Measurements from ENCODE around the gene RUNDC3A.

DNA sequence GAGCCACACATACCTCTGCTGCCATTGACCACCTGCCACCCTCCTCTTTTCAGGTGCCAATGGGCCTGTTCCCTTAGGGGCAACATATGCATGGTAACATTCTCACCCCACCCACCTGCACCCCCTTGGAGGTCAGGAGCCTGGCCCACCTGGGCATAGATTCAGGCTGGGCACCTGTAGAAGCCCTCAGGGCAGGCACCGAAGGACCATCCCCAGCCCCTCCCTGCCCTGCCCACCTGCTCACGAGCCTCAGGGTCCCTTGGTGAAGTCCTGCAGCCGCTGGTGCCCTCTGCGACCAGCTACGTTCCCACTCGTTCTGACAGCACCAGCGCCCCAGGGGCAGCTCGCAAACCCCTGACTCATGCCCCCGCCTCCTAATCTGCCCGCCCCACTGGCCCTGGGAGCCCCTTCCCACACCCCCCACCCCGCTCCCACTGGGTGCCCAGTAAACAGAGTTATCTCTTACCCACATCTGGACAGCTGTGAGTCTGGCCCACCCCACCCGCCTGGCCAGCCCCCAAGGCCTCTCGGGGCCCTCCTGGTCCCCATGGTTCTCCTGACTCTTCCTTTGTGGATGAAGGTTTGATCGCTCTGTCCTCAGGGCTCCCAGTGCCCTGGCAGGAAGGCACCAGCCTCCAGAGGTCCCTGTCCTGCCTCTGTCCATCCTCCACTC is 40.4 kb upstream of the RUNDC3A start, which contains the start of gene SLC4A1:
- TF ChIP-seq CTCF (IDR thresholded peaks at IDR 0.05) (no peak), POLR2A (IDR thresholded peaks at IDR 0.05) (no peak), EP300 (IDR thresholded peaks at IDR 0.05) (no peak), POLR2AphosphoS5 (IDR thresholded peaks at IDR 0.05) (no peak)

Measured in gastroesophageal sphincter (tissue), 3 donors.